AG04450 (cell line): ENCODE data around the gene AKT2. TPM values are rescaled to one million over a fixed set of nuclear protein-coding genes. Genes with fewer than 3 reads are reported as not detected.
"Not testable (repeated sequence)": the region's sequence is repeated elsewhere in the genome, so short reads cannot be mapped to it uniquely, and the experiment has no call there.

ENCODE experiments used
- CTCF ChIA-PET: fragments of 300-600, 350-600 bp; formaldehyde crosslinking; extraction: SDS; loops from one replicate; lab custom pipeline; 2022; ENCODE audit warnings: antibody characterized with exemption, inconsistent platforms; lab: Charles Lee
- POLR2A ChIA-PET: fragments of 350-600 bp; formaldehyde crosslinking; extraction: SDS; loops from one replicate; lab custom pipeline; 2021; ENCODE audit warnings: antibody characterized with exemption, inconsistent platforms; lab: Yijun Ruan, JAX
- DNase-seq: peaks from one replicate; pipeline ENCODE4 v3.0.0-alpha.2; 2011; ENCODE audit warnings: low read depth, low spot score
- H3K27ac ChIP-seq: one replicate; pipeline ENCODE4 v1.5.1; 2012; ENCODE audit warnings: low read depth, low read length, control low read depth
- H3K27me3 ChIP-seq: one replicate; pipeline ENCODE4 v1.6.0; 2012; ENCODE audit warnings: low read length; ENCODE audit not compliant: control insufficient read depth, insufficient read depth
- H3K4me3 ChIP-seq: 2 replicates; pipeline ENCODE4 v1.5.1; 2011; ENCODE audit warnings: mild to moderate bottlenecking, low read depth, low read length, control low read depth
- H3K9me3 ChIP-seq: 2 replicates; pipeline ENCODE4 v1.5.1; 2012; ENCODE audit warnings: low read length; ENCODE audit not compliant: control insufficient read depth, insufficient read depth
- CTCF ChIP-seq: IDR thresholded peaks from 2 replicates; pipeline ENCODE4 v1.5.1; 2011; ENCODE audit warnings: low read depth, low read length, control low read depth, inconsistent platforms
- polyA plus RNA-seq: library from polyadenylated mRNA; depleted of rRNA; stranded (reverse); fragments of >200 nt; gene quantifications from 2 replicates; pipeline ENCODE4 v1.2.3, GENCODE V29; 2011

The AKT2 gene
- polyA plus RNA-seq, 1 experiment = 99.8 TPM

- ChIA-PET POLR2A (no interaction called here), CTCF (interaction anchor here (1.6 to 2.4 kb wide), 2 partner anchors 66 to 81 kb away, joined by 3 to 20 read pairs; no protein-coding TSS in a partner anchor)
- Histone ChIP-seq H3K27me3 (peaks cover 23% of the 10 kb centered on the region), H3K9me3 (peaks cover 15% of the 10 kb centered on the region), H3K27ac (no peak overlapping the region), H3K4me3 (no peak overlapping the region)
- no peak for TF ChIP-seq CTCF
- DNase-seq = no peak
These were observed 64.5 kb downstream of the AKT2 start for GRCh38 chr19:40220674-40221073.

GRCh38 chr19:40219721-40220276, 65.3 kb downstream of the AKT2 start:
- Histone ChIP-seq H3K27me3 (peaks cover 20% of the 10 kb centered on the region), H3K4me3 (no peak overlapping the region), H3K9me3 (peaks cover 15% of the 10 kb centered on the region), H3K27ac (no peak overlapping the region)
- no peak for TF ChIP-seq CTCF
- ChIA-PET POLR2A (no interaction called here), CTCF (interaction anchor here (0.6 to 2.4 kb wide), 3 partner anchors 66 to 405 kb away, joined by 3 to 20 read pairs (median 3); no protein-coding TSS in a partner anchor)
- no peak for DNase-seq

GRCh38 chr19:40219029-40219428, 66.1 kb downstream of the AKT2 start:
- CTCF ChIA-PET = interaction anchor here (0.6 to 1.2 kb wide), 3 partner anchors 26 to 716 kb away, joined by 3 to 11 read pairs (median 3); no protein-coding TSS in a partner anchor

GRCh38 chr19:40217934-40218890, 66.9 kb downstream of the AKT2 start, which contains the start of gene TTC9B:
Gene TTC9B (minus strand): TSS chr19:40218384. CDS start chr19:40218381, 3 bp downstream.
- no peak for DNase-seq

More at GRCh38 chr19:40219029-40219428, 66.1 kb downstream of the AKT2 start:
- DNase-seq, H3K27ac ChIP-seq, H3K4me3 ChIP-seq: not testable (repeated sequence)
- POLR2A ChIA-PET = interaction anchor here (1.0 kb wide), 1 partner anchor 9 kb away, joined by 3 read pairs; no protein-coding TSS in a partner anchor
- Histone ChIP-seq H3K27me3 (peaks cover 16% of the 10 kb centered on the region), H3K9me3 (peaks cover 15% of the 10 kb centered on the region)

More at GRCh38 chr19:40217934-40218890, 66.9 kb downstream of the AKT2 start, which contains the start of gene TTC9B:
- Histone ChIP-seq H3K4me3 (no peak within 1 kb of the TSS), H3K9me3 (peaks cover 13% of the 10 kb centered on the region), H3K27ac (no peak within 1 kb of the TSS), H3K27me3 (peaks cover 16% of the 10 kb centered on the region)
- no peak for TF ChIP-seq CTCF
- ChIA-PET CTCF (interaction anchor here (0.6 to 1.6 kb wide), 4 partner anchors 25 to 715 kb away, joined by 3 to 11 read pairs (median 7); no protein-coding TSS in a partner anchor), POLR2A (interaction anchor here (1.0 kb wide), 1 partner anchor 10 kb away, joined by 3 read pairs; no protein-coding TSS in a partner anchor)
